Right ventricle myocardium superior (tissue), 1 donor: ENCODE data around the gene PTPRS. TPM values are rescaled to one million over a fixed set of nuclear protein-coding genes. Genes with fewer than 3 reads are reported as not detected.
"Not testable (repeated sequence)": the region's sequence is repeated elsewhere in the genome, so short reads cannot be mapped to it uniquely, and the experiment has no call there.

ENCODE experiments used
- ATAC-seq: fragments of 200-7000 bp; cut with Tn5 transposase; one replicate; pipeline ENCODE4 v1.9.1; 2020; ENCODE audit warnings: mild to moderate bottlenecking; ENCODE audit not compliant: poor library complexity
- DNase-seq: peaks from one replicate; pipeline ENCODE4 v3.0.0-alpha.2; 2020
- intact Hi-C: fragments of 100-400 bp; cut with DNase I; formaldehyde crosslinking; loops from one replicate; pipeline ENCODE4 v1.11.2; 2022
- total RNA-seq: library from RNA; stranded (reverse); fragmentation: NEBNext Ultra II Directional; extraction: Animal tissue kit (Norgen Biotek cat#: 25700); gene quantifications from one replicate; pipeline ENCODE4 v1.2.1, GENCODE V29; 2021
- donor health status: DM: no; HTN: yes; CAD: no; lungs with severe emphysema.

Gene PTPRS
- total RNA-seq, 1 donor from 2014 or later: 51.5 TPM

DNA sequence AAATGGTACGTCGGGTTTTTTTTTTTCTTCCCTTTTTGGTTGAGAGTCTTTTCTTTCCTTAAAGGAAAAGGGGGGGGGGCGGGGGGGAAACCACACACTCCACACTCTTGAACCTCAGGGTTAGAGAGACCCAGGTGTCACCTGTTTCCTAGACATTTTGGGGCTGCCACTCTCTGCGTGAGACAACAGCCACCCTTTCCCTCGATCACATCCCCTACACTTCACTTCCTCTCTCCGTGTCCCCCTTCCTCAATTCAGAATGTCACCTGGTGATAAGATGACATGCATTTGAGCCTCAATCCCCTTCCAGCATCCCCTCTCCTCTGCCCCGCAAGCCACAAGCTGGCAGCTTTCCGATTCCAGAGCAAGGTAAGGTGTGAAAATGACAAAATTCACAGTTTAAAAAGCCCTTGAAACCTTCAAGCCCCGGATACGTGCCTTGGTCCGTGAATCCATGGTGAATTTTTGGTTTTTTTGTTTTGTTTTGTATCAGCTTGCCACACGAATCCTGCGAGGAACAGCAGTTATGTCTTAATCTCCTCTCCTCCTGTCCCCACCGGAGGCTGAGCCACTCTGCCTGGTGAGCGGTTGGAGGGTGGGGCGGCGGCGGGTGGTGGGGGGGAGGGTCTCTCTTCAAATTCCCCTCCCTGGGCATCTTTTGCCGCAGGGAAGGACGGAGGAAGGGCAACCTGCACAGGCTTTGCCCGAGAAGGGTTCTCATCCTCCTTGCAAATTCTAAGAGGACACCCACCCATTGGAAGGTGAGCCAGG, 4.2 kb downstream of the PTPRS start:
- intact Hi-C loops: no loop called here
- DNase-seq (no peak), ATAC-seq (no peak)

DNA sequence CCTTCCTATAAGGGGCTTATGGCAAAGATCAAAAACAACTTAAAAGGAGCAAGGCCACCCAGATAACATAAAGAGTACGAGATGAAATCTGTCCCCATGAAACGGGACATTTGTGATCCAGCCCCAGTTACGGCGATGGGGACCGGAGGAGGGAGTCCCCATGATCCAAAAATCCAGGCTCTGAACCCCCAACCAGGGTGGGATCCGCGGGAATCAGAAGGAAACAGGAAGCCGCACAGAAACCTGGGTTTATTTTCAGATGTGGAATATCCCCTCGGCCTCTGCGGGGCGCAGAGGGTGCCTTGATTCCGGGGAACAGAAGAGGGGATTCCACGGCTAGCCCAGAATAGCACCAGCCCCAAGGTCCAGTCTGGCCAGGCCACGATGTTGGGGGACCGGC, 5.0 kb downstream of the PTPRS start:
- intact Hi-C loops: no loop called here
- no peak for ATAC-seq
- no peak for DNase-seq

DNA sequence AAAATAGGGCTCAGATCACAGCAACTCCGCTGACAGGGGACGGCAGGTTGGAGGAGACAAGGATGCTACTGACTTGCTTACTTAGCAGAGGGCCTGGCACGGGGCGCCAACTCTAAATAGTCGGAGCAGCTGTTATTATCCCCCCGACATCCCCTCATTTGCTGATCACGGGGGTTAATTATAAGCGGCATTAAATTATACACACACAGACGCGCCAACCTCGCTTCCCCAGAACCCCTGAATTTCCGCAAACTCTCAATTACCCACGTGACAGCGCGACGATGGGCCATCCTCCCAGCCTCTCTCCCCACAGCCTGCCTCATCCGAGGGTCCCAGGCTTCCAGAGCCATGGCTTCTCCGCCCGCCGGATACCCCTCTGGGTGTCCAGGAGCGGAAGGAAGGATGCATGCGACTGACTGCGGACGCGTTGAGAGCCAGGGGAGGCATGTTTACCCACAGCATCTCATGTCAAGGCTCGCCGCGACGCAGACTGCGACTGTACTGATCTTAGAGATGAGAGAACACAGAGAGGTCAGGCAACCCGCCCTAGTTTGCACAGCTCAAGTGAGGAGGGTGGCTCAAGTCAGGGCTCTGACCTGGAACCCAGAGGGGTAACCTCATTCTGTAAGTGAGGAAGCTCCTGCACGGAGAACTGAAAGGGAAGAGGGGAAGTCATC, 5.7 kb downstream of the PTPRS start:
- intact Hi-C loops: no loop called here
- DNase-seq (no peak), ATAC-seq (no peak)

DNA sequence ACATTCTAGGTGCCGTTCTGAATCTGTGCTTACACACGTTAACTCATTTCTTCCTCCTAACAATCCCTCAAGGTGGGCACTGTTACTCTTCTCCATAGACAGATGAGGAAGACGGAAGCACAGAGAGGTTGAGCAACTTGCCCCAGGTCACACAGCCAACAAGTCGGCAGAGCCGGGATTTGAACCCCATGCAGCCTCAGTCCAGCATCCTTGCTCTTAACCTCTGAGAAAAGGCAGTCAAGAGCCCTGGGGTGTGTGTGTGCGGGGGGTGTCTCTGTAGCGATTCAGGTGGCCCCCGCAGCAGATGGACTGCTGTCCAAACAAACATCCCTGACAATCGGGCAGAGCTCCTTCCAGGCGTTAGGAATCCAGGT, 6.3 kb downstream of the PTPRS start:
- DNase-seq (no peak), ATAC-seq (no peak)
- intact Hi-C loops: no loop called here

DNA sequence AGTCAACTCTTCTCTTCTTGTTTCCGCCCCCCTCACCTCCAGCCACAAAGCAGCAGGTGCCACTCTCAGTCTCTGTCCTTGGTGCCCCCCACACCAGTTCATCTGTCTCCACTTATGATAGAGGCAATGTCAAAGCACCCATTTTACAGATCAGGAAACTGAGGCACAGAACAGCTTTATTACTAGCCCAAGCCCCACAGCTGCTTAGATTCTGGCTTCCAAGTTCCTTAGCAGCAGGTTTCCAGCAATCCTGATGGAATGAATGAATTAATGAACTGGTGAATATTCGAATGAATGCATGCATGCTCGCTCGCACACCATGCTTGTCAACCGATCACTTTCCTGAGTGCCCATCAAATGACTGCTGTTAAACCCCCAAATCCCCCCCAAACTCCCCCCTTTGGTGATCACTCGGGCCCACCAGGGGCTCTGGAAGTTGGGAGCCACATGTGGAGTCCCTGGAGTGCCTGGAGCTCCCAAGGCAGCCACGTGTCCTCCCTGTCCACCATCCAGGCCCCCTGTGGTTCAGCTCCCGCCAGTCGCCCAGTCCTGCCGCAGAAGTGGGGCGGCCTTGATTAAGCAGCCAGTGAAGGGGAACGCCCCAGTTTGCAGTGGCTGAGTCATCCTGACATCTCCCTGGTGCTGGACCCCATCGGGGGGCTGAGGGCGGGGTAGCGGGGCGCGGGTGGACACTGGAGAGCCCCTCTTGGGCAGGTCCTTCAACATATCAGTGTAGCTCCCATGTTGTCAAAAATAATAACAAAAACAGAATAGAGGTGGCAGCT, 6.8 kb downstream of the PTPRS start:
- no peak for ATAC-seq
- intact Hi-C loops: no loop called here
- no peak for DNase-seq

DNA sequence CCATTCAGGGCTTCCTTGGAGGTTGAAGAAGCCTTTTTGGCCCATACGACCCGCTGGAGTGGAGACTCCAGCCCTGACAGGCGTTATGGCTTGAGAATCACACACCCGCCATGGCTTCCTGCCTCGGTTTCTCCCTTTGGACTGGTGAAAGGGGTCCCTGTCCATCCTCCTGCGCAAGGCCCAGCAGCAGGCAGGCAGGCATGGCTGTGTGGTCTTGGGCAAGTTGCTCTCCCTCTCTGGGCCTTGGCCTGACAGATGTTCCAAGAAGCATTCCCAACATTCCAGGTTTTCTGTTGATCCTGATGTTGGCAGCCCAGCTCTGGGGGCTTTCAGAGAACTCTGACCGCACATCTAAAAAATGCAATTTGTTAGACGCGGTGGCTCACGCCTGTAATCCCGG, 8.1 kb downstream of the PTPRS start:
- ATAC-seq (no peak), DNase-seq (no peak)
- intact Hi-C loops: no loop called here

DNA sequence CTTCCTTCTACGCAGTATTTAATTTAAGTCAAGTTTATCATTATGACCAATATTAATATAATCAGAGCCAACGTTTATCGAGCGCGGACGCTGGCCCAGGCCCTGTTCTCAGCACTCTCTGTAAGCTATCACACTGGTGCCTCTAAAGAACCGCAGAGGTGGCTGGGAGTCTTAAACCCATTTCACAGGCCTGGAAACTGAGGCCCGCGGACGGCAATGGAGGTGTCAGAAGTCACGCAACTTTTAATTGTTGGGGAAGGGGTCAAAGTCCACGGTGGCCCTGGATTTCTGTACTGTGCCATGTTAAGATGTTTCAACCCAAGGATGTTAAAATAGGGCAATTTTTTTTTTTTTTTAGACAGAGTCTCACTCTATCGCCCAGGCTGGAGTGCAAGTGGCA, 8.8 kb downstream of the PTPRS start:
- DNase-seq (no peak), ATAC-seq (no peak)
- intact Hi-C loops: no loop called here

DNA sequence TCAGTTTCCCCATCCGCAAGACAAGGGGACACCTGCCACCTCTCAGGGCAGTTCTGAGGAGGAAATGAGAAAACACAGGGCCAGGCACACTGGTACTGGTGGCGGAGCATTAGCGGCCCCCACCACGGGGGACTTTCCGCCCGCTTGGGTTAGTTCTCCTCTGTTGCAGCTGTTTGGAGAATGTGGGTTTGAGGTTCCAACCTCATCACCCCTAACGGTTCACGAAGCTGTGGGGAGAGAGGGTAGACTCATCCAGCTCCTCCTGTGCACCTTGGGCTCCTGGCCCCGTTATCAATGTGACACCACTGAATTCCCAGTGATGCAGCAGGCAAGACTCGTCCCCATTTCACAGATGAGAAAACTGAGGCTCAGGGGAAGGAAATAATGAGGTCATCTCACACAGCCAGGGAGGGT, 10.3 kb downstream of the PTPRS start:
- ATAC-seq (no peak), DNase-seq (no peak)
- intact Hi-C loops: no loop called here

DNA sequence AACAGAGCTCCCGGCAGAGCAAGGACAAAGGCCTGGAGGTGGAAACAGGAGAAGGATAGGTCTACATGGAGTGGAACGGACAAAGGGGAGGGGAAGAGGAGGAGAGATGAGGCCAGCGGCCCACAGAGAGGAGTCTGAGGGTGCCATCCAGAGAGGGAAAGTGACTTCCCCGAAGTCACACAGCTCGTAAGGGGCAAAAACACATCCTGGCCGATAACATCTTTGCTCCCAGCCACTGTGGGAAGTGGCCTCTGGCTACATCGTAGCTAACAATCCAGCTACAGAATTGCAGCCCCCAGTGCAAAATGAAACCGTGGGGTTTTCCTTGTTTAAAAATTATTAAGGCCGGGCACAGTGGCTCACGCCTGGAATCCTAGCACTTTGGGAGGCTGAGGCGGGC, 11.5 kb downstream of the PTPRS start:
- ATAC-seq (no peak), DNase-seq (no peak)
- intact Hi-C loops: no loop called here

DNA sequence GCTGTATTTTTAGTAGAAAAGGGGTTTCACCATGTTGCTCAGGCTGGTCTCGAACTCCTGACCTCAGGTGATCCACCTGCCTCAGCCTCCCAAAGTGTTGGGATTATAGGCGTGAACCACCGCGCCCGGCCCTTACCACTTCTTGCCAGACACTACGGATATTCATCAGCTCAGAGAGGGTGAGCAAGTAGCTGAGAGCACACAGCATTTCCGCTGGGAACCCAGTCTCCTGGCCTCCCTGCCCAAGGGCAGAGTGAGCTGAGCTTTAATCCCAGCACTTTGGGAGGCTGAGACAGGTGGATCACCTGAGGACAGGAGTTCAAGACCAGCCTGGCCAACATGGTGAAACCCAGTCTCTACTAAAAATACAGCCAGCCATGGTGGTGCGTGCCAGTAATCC, 12.2 kb downstream of the PTPRS start:
- ATAC-seq, DNase-seq, intact Hi-C loops: not testable (repeated sequence)

DNA sequence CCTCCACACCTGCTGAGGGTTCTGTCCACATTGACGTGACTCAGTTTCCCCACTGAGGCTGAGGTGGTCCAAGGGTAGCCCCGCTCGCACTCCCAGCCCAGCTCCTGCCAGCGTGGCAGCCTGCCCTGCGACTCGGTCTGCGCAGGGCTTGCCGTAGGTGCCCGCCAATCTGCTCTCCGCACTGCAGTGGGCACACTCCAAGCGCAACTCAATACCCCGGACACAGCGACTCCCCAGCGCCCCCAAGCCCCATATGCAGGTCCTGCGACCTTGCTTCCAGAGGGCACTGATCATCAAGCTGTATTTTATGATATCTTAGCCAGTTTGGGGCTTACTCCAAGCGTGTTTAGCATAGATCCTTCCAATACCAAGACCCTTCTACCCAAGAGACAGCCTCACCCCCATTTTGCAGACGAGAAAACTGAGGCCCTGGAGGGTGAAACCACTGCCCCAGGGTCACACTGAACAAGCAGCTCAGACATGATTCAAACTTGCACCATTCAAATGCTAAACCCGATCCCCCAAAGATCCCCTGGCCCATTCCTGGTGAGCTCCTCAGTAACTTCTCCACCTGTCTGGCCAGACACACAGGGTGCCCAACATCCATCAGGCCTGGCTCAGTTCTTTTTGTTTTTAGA, 13.5 kb downstream of the PTPRS start:
- intact Hi-C loops: no loop called here
- no peak for DNase-seq
- no peak for ATAC-seq

DNA sequence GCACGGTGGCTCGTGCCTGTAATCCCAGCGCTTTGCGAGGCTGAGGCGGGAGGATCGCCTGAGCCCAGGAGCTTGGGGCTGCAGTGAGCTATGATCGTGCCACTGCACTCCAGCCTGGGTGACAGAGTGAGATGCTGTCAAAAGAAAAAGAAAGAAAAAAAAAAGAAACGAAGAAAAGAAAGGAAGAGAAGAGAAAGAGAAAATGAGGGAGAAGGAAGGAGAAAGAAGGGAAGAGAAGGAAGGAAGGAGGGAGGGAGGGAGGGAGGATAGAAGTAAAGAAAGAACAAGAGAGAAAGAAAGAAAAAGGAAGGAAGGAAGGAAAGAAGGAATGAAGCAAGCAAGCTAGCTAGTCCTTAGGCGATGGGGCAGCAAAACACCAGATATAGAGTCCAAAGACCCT, 14.1 kb downstream of the PTPRS start:
- DNase-seq (no peak), ATAC-seq (no peak)
- intact Hi-C loops: no loop called here

DNA sequence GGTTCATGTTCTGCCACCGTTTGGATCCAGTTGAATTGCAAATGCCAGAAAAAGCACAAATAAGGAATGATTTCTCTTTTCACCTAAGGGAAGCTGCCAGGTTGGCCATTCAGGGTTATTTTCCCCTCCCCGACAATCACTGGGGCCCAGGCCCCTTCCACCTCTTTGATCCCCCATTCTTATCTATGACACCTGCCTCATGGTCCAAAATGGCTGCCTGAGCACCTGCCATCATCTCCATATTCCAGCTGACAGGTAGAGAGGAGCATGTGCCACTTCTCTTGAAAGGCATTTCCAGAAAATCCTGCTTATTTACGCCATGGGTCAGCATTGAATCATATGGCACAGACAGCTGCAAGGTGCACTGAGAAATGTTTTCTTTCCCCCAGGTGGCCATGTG, 15.7 kb downstream of the PTPRS start:
- no peak for DNase-seq
- ATAC-seq: no peak
- intact Hi-C loops: no loop called here

DNA sequence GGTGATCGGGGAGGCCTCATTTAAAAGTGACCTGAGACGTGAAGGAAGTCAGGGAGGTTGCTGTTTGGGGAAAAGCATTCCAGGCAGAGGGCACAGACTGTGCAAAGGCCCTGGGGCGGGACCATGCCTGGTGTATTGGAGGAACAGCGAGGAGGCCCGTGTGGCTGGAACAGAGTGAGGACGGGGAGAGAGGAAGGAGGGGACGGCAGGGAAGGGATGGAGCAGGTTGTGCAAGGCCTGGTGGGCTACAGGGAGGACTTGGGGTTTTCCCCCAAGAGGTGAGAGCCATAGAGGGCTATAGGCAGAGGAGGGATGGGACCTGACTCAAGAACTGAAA, 17.2 kb downstream of the PTPRS start:
- no peak for ATAC-seq
- intact Hi-C loops: no loop called here

DNA sequence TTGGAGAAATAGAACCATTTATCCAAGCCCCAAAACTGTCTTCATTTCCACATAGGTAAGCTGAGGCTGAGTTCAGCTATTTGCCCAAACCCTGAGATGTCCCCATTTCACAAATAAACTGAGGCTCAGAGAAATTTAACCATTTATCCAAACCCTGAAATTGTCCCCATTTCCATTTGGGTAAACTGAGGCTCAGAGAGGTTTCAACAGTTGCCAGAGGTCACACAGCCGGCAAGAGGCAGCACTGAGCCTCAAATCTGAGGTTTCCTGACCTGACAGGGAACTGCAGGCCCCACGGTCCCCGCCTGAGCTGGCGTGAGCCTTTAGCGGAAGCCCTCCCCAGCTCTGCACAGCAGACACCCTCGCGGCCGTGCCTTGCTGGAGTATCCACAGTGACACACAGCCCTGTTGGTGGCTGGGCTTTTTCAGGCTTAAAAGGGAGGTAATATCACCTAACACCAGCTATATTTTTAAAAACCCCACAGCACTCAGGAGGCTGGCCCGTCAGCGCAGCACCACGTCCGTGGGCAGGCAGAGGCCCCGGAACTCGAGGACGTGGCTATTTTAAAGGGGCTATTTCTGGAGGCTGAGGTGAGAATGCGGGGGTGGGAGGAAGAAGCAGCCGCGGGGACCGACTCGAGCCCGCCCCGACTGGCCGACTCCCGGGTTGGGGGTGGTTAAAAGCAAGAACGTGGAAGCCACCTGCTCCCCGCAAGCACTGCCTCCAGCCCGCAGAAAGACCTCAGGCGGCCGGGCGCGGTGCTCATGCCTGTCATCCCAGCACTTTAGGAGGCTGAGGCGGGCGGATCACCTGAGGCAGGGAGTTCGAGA, 18.5 kb downstream of the PTPRS start:
- ATAC-seq: peak; percentile 22
- no peak for DNase-seq

More for the DNA sequence above, 17.2 kb downstream of the PTPRS start:
- DNase-seq: no peak

DNA sequence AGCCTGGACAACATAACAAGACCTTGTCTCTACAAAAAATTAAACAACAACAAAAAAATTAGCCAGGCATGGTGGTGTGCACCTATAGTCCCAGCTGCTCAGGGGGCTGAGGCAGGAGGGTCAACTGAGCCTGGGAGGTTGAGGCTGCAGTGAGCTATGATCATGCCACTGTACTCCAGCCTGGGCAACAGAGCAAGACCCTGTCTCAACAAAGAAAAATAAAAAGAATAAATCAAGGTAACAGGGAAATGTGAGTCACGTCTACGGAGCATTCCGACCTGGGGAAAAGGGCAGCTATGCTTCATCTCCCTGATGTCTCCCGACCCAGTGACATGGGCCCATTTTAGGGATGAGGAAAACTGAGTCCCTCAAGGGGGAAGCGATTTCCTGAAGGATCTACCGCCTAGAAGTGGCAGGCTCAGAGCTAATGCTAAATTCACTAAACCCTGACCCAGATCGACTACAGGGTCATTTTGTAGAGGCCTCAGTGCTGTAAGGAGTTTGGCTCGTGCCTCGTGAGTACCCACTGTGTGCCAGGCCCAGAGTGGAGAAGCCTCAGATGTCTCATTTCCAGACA, 19.5 kb downstream of the PTPRS start:
- intact Hi-C loops: no loop called here
- ATAC-seq: no peak
- no peak for DNase-seq

More for the DNA sequence above, 18.5 kb downstream of the PTPRS start:
- intact Hi-C loops: no loop called here

DNA sequence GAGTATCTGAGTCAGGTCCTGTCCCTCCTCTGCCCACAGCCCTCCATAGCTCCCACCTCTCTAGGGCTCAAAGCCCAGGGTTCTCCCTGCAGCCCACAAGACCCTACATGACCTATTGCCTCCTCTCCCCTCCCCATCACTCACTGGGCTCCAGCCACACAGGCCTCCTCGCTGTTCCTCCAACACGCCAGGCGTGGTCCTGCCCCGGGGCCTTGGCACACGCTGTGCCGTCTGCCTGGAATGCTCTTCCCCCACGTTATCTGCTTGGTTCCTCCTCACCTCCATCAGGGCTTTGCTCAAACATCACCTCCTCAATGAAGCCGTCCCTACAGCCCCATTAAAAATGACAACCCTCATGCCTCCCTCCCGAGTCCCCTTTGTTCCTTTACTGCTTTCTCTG, 21.1 kb downstream of the PTPRS start:
- intact Hi-C loops: no loop called here
- ATAC-seq: no peak
- DNase-seq: no peak

DNA sequence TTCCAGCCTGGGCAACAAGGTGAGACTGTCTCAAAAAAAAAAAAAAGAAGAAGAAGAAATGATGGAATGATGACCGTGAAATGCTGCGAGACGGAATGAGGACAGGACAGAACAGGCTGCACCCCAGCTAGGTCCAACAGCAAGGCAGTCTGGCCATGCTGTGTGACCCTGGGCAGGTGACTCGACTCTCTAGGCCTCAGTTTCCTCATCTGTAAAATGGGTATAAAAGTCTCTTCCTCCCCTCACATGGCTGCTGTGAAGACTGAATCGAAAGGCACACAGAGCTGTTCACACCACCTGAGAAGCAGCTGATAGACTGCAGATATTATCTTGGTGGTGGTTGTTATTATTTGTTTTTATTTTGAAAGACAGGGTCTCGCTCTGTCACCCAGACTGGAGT, 22.3 kb downstream of the PTPRS start:
- ATAC-seq (no peak), DNase-seq (no peak)
- intact Hi-C loops: no loop called here
